ENCODE measurements around the gene FCRLB.
A peak's percentile ranks its signal among the peaks of the same experiment; 100 is the strongest.
"Not testable (repeated sequence)": the region's sequence is repeated elsewhere in the genome, so short reads cannot be mapped to it uniquely, and the experiment has no call there.

FCRLB gene

DNA sequence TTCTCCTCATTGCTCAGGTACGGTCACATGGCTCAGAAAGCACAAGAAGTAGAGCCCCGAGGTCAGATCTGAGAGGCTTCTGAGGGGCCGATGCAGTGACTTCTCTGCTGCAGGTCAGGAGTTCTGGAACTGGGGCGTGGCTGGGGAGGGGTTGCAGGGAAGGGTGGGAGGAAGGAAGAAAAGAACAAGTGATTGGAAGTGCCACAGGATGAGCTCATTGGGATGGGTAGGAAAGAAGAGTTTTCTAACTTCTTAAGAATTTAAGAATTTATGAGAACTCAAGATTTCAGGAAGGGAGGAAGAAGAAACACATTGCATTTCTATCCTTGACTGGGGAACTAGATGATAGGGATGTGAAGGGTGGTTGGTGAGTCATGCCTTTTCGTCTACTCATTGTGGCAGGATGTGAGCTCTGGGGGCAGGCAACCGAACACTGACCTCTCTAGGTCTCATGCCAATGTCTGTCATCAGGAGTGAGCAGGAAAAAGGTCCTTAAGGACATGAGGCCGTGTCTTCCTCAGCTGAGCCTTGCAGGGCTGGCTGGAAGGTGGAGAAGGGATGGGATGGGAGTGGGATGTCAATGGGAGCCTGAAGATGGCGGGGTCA is 497 bp downstream of the FCRLB start:
- no peak for DNase-seq

DNA sequence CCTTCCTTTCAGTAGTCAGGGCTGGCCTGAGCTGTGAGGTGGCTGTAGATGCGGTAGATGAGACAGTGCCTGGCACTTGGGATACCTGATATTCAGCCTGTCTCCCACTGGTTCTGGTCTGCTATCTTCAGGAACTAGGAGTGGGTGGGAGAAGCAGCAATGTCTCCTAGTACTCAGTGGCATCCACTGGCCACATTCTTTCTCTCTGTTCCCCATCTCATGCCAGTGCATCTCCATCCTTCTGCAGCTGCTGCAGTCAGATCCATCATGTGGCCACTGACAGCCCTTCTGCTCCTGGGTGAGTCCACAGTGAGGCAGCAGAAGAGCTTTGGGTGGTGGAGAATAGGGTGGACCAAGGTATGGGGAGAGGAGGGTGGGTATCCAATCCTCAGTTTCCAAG is 1.1 kb downstream of the FCRLB start:
- no peak for DNase-seq

- DNase-seq: no peak
Measured at GRCh38 chr1:161723459-161724141, 2.3 kb downstream of the FCRLB start.

DNA sequence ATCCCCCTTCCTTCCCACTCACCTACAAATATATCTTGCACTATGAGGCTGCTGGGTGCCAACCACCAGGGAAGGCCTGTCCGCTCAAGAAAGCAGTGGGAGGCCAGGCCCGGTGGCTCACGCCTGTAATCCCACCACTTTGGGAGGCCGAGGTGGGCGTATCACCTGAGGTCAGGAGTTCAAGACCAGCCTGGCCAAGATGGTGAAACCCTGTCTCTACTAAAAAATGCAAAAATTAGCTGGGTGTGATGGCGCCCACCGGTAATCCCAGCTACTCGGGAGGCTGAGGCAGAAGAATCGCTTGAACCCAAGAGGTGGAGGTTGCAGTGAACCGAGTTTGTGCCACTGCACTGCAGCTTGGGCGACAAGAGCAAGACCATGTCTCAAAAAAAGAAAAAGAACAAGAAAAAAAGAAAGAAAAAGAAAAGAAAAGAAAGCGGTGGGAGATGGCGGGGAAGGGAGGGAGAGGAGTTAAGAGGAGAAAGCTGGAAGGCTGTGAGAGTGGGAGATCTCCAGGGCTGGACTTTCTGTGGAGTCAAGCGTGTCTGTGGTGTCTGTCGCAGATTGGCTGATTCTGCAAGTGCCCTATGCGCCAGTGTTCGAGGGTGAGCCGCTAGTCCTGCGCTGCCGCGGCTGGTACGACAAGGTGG is 4.0 kb downstream of the FCRLB start:
- not testable (repeated sequence) for DNase-seq

DNA sequence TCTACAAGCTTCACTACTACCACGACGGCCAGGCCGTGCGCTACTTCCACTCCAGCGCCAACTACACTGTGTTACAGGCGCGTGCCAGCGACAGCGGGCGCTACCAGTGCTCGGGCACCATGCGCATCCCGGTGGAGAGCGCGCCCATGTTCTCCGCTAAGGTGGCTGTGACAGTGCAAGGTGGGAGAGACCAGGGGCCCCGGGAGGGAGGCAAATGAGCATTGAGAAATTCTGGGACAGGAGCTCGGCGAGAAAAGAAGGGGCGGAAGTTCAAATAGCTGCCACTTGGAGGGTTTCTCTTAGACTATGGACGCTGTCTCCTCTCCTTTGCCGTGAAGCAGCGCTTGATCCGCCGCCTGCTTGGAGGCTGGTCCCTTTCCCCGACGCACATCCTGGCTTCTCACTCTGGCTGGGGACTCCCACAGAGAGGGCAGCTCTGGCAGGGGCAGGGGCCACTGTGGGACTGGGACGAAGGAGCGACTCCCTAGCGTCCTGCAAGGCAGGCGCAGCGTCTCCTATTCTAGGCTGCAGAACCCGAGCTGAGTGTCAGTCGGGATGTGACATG is 4.6 kb downstream of the FCRLB start:
- peak; percentile 24 for DNase-seq

- peak; percentile 74 for DNase-seq
Measured at GRCh38 chr1:161726473-161727255, 5.3 kb downstream of the FCRLB start.

GRCh38 chr1:161727256-161727924 is 6.0 kb downstream of the FCRLB start:
- peak; percentile 64 for DNase-seq

DNA sequence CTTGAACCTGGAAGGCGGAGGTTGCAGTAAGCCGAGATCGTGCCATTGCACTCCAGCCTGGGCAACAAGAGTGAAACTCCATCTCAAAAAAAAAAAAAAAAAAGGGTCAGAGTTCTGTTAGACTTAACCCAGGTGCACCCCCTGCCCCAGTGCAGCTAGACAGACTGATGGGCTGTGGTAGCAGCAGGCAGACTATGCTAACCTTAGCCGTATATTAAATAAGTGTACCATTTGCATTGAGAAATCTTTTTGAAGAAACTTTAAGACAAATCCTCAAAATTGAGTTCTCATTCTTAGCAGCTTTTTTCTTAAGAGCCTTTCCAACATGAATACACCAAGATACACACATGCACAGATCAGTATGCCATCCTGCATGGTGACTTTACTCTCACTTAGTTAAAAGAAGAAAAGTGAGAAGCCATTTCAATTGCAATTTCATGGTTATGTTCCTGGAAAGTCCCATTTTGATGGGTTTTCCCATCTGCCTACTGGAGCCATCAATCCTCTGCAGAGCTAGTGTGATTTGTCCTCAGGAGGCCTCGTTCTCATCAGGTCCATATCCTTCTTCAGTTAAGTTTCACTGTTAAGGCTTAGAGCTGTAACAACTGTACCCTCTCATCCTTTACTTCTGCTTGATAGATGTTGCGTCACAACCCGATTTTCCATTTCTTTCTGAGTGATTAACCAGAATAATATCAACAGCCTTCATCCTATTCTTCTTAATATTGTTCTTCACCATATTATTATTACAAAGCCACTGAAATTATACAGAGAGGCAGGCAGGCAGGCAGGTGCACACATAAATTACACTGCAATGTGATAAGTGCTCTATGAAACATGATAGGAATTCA is 7.3 kb downstream of the FCRLB start:
- no peak for DNase-seq

DNA sequence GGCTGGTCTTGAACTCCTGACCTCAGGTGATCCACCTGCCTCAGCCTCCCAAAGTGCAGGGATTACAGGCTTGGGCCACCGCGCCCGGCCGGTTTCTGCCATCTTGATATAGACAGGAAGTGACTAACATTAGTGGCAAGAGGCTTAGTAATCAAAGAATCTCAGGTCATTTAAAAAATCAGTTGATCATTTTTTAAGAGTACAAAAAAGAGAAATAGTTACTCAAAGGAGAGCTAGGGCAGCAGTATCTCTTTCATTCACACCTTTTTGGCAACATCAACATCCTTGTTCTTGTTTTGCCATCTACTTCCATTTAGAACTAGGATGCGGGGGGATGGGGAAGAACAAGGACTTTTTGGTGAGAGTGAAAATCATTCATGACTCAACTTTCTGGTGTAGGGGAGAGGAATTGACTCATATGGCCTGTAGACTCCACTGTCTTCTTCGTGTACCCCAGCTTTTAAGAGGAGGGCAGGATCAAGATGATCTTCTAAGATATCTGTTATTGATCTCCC is 8.8 kb downstream of the FCRLB start:
- DNase-seq: peak; percentile 17

GRCh38 chr1:161731241-161731640 is 9.9 kb downstream of the FCRLB start:
- DNase-seq: no peak

- DNase-seq: no peak
Measured at GRCh38 chr1:161731981-161732718, 10.8 kb downstream of the FCRLB start.

GRCh38 chr1:161733526-161733925 is 12.2 kb downstream of the FCRLB start:
- no peak for DNase-seq

- DNase-seq: no peak
Measured at GRCh38 chr1:161735837-161736236, 14.5 kb downstream of the FCRLB start.

- DNase-seq: no peak
Measured at GRCh38 chr1:161736335-161736969, 15.1 kb downstream of the FCRLB start.

DNA sequence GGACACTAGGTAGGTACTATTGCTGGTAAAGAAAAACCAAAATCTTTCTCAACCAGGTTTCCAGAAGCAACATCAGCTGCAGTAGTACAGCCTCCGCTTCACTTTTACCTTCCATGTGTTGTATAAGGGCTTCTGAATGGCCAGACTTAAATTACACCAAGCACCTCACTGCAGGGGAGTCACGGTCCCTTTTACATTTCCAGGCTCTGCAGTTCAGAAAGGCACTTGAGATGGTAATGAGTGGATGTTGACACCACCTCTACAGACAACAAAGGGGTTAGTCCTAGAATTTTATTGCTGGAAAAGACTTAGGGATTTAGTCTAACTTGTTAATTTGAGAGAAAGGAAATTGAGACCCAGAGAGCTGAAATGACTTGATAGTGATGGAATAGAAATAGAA is 16.3 kb downstream of the FCRLB start:
- no peak for DNase-seq

DNA sequence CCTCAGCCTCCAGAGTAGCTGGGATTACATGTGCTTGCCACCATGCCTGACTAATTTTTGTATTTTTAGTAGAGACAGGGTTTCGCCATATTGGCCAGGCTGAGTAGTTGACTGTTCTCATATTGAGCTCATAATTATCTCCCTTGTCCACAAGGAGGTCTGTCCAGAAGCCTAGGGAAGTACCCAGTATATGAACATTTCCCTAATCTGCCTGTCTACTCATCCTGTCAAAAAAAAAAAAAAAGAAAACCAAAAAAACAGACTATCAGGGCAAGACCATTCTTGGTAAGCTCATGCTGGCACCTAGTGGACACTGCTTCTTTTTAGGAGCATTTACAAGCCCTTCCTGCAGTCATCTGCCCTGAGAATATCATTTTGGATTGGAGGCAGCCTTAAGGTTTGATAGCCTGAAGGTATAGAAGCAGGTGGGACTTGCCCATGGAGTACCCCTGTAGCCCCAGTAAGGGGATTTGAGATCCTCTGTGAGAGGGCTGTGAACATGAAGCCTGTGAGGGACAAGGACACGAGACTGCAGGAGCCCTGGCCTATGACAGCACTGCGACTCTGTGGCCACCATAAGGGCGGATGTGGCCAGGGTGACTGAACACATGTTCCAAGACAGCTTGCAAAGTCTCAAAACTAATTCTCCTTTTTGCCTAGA is 17.4 kb downstream of the FCRLB start:
- peak; percentile 64 for DNase-seq

- DNase-seq: no peak
Measured at GRCh38 chr1:161739865-161740566, 18.7 kb downstream of the FCRLB start.

DNA sequence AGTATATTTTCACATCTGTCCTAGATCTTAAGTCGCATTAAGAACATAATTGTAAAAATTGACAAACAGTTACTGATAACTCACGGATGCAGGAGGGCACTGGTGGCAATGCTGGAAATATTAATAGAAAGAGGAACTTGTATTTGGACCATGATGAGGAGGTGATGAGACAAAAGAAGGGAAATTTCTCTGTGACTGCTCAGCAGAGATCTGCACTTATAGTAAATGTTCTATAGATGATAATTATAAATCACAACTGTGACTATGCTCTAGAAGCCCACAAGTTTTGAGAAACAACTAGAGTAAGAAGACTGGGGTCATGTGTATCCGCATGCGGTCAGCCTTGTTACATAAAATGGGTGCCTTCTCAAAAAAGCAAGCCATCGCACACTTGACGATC is 19.6 kb downstream of the FCRLB start:
- DNase-seq: no peak

- no peak for DNase-seq
Measured at GRCh38 chr1:161743231-161743630, 21.9 kb downstream of the FCRLB start.
